Upper lobe of left lung (tissue), 6 donors: Measurements from ENCODE around the gene GLIPR2. TPM values are rescaled to one million over a fixed set of nuclear protein-coding genes. Genes with fewer than 3 reads are reported as not detected.
A peak's percentile ranks its signal among the peaks of the same experiment; 100 is the strongest.

Source experiments
- ATAC-seq, 2 donors: fragments of 200-7000 bp; cut with Tn5 transposase; one replicate each; pipeline ENCODE4 v1.9.1; 2022; ENCODE audit warnings: mild to moderate bottlenecking in 2 of 2, moderate library complexity in 2 of 2; ENCODE audit not compliant: low FRiP score in 2 of 2
- DNase-seq, 2 donors: peaks; one replicate each; pipeline ENCODE4 v3.0.0-alpha.2; 2019 to 2020
- H3K27ac ChIP-seq, 4 donors: fragments of 200-600 bp; sonication (generic); one replicate each; pipeline ENCODE4 v1.5.1; 2016 to 2019
- H3K27me3 ChIP-seq, 4 donors: fragments of 200-600 bp; sonication (generic); one replicate each; pipeline ENCODE4 v1.5.1; 2017 to 2019
- H3K36me3 ChIP-seq, 4 donors: fragments of 200-600 bp; sonication (generic); one replicate each; pipeline ENCODE4 v1.5.1; 2016 to 2019
- H3K4me1 ChIP-seq, 4 donors: fragments of 200-600 bp; sonication (generic); one replicate each; pipeline ENCODE4 v1.5.1; 2018 to 2019
- H3K4me3 ChIP-seq, 4 donors: fragments of 200-600 bp; sonication (generic); one replicate each; pipeline ENCODE4 v1.5.1; 2017 to 2019; ENCODE audit warnings: mild to moderate bottlenecking in 2 of 4, moderate library complexity in 1 of 4
- H3K9me3 ChIP-seq, 4 donors: fragments of 200-600 bp; sonication (generic); one replicate each; pipeline ENCODE4 v1.5.1; 2018 to 2019
- CTCF ChIP-seq, 6 experiments: fragments of 450-650 bp in 4 of 6; fragments of 200-600 bp in 2 of 6; sonication (generic) in 2 of 6; IDR thresholded peaks; one replicate each; pipeline ENCODE4 v1.5.1; 2016 to 2019; ENCODE audit warnings: antibody characterized with exemption in 6 of 6
- EP300 ChIP-seq, 4 donors: sonication (generic); formaldehyde crosslinking; IDR thresholded peaks; one replicate each; pipeline ENCODE4 v1.5.1; 2017; ENCODE audit warnings: antibody characterized with exemption in 4 of 4, control low read depth in 2 of 4
- POLR2A ChIP-seq, 4 donors: fragments of 450-650 bp; IDR thresholded peaks; one replicate each; pipeline ENCODE4 v1.5.1; 2016 to 2017; ENCODE audit warnings: antibody characterized with exemption in 4 of 4, mild to moderate bottlenecking in 2 of 4
- POLR2AphosphoS5 ChIP-seq, 2 donors: sonication (generic); formaldehyde crosslinking; IDR thresholded peaks; one replicate each; pipeline ENCODE4 v1.5.1; 2017; ENCODE audit warnings: antibody characterized with exemption in 2 of 2
- WGBS, 2 donors: methylation state at CpG; one replicate each; pipeline ENCODE4 v1.1.5; 2017 to 2018; 5-methylcytosine and 5-hydroxymethylcytosine counted together
- total RNA-seq, 6 donors: library from RNA; depleted of rRNA in 4 of 6; stranded (reverse); fragments of >200 nt in 4 of 6; gene quantifications; one replicate each; pipeline versions ENCODE4 v1.1.0 to v1.2.1, GENCODE V29; 2016 to 2021
- donor health status: DM: no; HTN: no; CAD: no; lungs with moderate emphysema.
- donor health status: DM: no; HTN: yes; CAD: no; lungs with severe emphysema.

Gene GLIPR2
- total RNA-seq, 6 donors from 2014 or later: 39.6 to 131 (median 66.0) TPM

GRCh38 chr9:36191290-36191645 is 54.7 kb downstream of the GLIPR2 start:
- H3K27me3 ChIP-seq: no peaks in the 10 kb centered on the region
- ATAC-seq (peak in 1 of 2 donors; percentile 53), DNase-seq (peak in 1 of 2 donors; percentile 46)
- H3K4me3 ChIP-seq: peak overlapping the region; percentile 63 to 92 (median 85)
- 0 to 1% methylated on average over 10 to 18 of the region's 18 CpGs for WGBS, 2 donors
- peak overlapping the region; percentile 89 to 95 (median 92) for H3K27ac ChIP-seq
- peaks cover 33 to 47% (median 37%) of the 10 kb centered on the region in 4 donors for H3K4me1 ChIP-seq
- no peaks in the 10 kb centered on the region for H3K9me3 ChIP-seq
- no peak for TF ChIP-seq EP300 (IDR thresholded peaks at IDR 0.05)
- TF ChIP-seq CTCF (IDR thresholded peaks at IDR 0.05): no peak
- no peak for TF ChIP-seq POLR2A (IDR thresholded peaks at IDR 0.05)
- TF ChIP-seq POLR2AphosphoS5 (IDR thresholded peaks at IDR 0.05): no peak
- H3K36me3 ChIP-seq: peaks cover 0 to 17% (median 1%) of the 10 kb centered on the region in 4 donors

DNA sequence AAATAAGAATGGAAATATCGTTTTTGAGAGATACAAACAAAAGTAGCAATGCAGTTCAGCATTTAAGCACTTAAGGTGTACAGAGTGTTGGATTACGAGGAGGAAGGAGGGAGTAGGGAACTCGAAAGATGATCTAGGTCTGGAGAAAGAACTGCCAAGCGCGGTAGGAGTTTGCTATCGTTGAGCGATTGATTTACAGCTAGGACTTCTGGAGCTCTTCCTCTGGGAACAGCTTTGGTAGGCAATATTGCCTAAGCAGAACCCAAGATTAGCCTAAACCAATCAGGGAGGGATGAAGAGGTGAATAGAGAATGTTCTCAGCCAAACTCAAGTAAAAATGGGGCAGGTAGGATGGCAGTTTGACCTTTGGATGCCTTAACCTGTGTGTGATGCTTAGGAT is 55.2 kb downstream of the GLIPR2 start:
- peak overlapping the region; percentile 63 to 92 (median 85) for H3K4me3 ChIP-seq
- H3K4me1 ChIP-seq: peaks cover 33 to 47% (median 37%) of the 10 kb centered on the region in 4 donors
- no peaks in the 10 kb centered on the region for H3K27me3 ChIP-seq
- H3K36me3 ChIP-seq: peaks cover 0 to 21% (median 1%) of the 10 kb centered on the region in 4 donors
- peak overlapping the region; percentile 89 to 95 (median 92) for H3K27ac ChIP-seq
- TF ChIP-seq EP300 (IDR thresholded peaks at IDR 0.05): no peak
- TF ChIP-seq POLR2A (IDR thresholded peaks at IDR 0.05): no peak
- no peak for TF ChIP-seq CTCF (IDR thresholded peaks at IDR 0.05)
- no peak for TF ChIP-seq POLR2AphosphoS5 (IDR thresholded peaks at IDR 0.05)
- DNase-seq (no peak), ATAC-seq (no peak)
- no peaks in the 10 kb centered on the region for H3K9me3 ChIP-seq
- 2% methylated on average over 7 of the region's 7 CpGs for WGBS, 2 donors

GRCh38 chr9:36192196-36192595 is 55.7 kb downstream of the GLIPR2 start:
- Histone ChIP-seq H3K9me3 (no peaks in the 10 kb centered on the region), H3K27me3 (no peaks in the 10 kb centered on the region), H3K27ac (peak overlapping the region in 1 of 4 donors; percentile 91), H3K4me3 (peak overlapping the region in 3 of 4 donors; percentile 63 to 90 (median 80)), H3K4me1 (peaks cover 33 to 47% (median 37%) of the 10 kb centered on the region in 4 donors), H3K36me3 (peaks cover 0 to 24% (median 1%) of the 10 kb centered on the region in 4 donors)
- 75 to 82% methylated on average over 4 of the region's 4 CpGs for WGBS, 2 donors
- TF ChIP-seq POLR2A (IDR thresholded peaks at IDR 0.05) (no peak), EP300 (IDR thresholded peaks at IDR 0.05) (no peak), CTCF (IDR thresholded peaks at IDR 0.05) (no peak), POLR2AphosphoS5 (IDR thresholded peaks at IDR 0.05) (no peak)
- no peak for DNase-seq
- ATAC-seq: no peak

GRCh38 chr9:36193023-36193422 is 56.5 kb downstream of the GLIPR2 start:
- peaks cover 33 to 54% (median 37%) of the 10 kb centered on the region in 4 donors for H3K4me1 ChIP-seq
- H3K4me3 ChIP-seq: peak overlapping the region in 2 of 4 donors; percentile 80 to 90
- WGBS, 2 donors: 69 to 71% methylated on average over 3 of the region's 3 CpGs
- TF ChIP-seq POLR2A (IDR thresholded peaks at IDR 0.05) (no peak), EP300 (IDR thresholded peaks at IDR 0.05) (no peak), CTCF (IDR thresholded peaks at IDR 0.05) (no peak), POLR2AphosphoS5 (IDR thresholded peaks at IDR 0.05) (no peak)
- H3K27me3 ChIP-seq: no peaks in the 10 kb centered on the region
- ATAC-seq (no peak), DNase-seq (no peak)
- H3K9me3 ChIP-seq: no peaks in the 10 kb centered on the region
- peaks cover under 1 to 32% (median 6%) of the 10 kb centered on the region in 4 donors for H3K36me3 ChIP-seq
- H3K27ac ChIP-seq: peak overlapping the region in 1 of 4 donors; percentile 91
